ENCODE measurements around the gene FGF19. TPM values are rescaled to one million over a fixed set of nuclear protein-coding genes. Genes with fewer than 3 reads are reported as not detected.

The FGF19 gene
- total RNA-seq, 1 experiment from 2014 or later: 0.69 TPM

DNA sequence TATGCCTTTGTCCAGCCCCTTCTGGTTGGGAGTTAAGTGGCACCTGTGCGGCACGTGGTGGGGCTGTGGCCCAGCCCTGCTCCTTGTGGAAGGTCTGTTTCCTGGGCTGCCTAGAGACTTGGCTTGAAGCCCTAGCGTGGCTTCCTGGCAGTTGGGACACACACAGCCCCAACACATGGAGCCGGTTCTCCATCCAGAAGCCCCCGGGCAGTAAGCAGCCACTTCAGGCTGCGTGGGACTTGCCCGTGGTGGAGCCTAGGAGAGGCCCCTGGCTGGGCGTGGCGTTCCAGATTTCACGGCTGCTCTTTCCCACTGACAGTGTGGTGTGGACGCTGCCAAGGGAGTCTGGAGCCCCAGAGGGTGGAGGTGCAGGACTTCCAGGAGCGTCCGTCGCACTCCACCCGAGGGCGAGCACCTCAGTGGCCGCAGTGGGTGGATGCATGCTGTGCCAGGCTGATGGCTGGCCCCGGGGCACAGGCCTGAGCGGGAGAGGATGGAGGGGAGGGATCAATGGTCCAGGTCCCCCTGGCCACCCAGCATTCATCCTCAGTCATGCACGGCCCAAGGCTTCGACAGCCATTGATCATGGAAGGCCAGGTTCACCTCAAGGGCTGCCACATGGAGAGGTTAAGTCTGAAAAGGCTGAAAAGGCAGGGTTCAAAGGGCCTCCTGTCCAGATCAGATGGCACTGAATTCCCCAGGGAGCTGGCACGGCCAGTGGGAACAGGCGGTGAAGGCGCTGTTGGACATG is 53.6 kb downstream of the FGF19 start:
- CTCF ChIA-PET: no interaction called here
- Histone ChIP-seq H3K27me3 (replicated peaks; ENCODE audit: insufficient read depth, low read depth, low read length, poor library complexity) (no peaks in the 10 kb centered on the region), H3K4me1 (ENCODE audit: insufficient read depth, low read length, poor library complexity, severe bottlenecking) (peaks cover 94% of the 10 kb centered on the region), H3K4me3 (ENCODE audit: low read depth, low read length, poor library complexity, severe bottlenecking) (peak overlapping the region; percentile 86), H3K9me3 (ENCODE audit: low read depth, low read length, poor library complexity, severe bottlenecking) (no peaks in the 10 kb centered on the region), H3K27ac (ENCODE audit: low read depth, low read length, poor library complexity, severe bottlenecking) (peak overlapping the region; percentile 99), H3K36me3 (ENCODE audit: insufficient read depth, low read length, poor library complexity, severe bottlenecking) (peaks cover 96% of the 10 kb centered on the region)
- POLR2A ChIA-PET (ENCODE audit: low non-redundant PET): interaction anchor here (0.7 to 1.0 kb wide), 2 partner anchors 11 to 545 kb away, joined by 3 to 6 read pairs; no protein-coding TSS in a partner anchor
- TF ChIP-seq, protein P1, sequence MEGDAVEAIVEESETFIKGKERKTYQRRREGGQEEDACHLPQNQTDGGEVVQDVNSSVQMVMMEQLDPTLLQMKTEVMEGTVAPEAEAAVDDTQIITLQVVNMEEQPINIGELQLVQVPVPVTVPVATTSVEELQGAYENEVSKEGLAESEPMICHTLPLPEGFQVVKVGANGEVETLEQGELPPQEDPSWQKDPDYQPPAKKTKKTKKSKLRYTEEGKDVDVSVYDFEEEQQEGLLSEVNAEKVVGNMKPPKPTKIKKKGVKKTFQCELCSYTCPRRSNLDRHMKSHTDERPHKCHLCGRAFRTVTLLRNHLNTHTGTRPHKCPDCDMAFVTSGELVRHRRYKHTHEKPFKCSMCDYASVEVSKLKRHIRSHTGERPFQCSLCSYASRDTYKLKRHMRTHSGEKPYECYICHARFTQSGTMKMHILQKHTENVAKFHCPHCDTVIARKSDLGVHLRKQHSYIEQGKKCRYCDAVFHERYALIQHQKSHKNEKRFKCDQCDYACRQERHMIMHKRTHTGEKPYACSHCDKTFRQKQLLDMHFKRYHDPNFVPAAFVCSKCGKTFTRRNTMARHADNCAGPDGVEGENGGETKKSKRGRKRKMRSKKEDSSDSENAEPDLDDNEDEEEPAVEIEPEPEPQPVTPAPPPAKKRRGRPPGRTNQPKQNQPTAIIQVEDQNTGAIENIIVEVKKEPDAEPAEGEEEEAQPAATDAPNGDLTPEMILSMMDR (conservative IDR thresholded peaks at IDR 0.05; ENCODE audit: low read depth, low read length): no peak
- no peak for TF ChIP-seq EZH2 (IDR thresholded peaks at IDR 0.05; ENCODE audit: borderline replicate concordance, low read depth, low read length, poor library complexity, severe bottlenecking)
- no TSS peak for BruUV-seq (replicated peaks)
- peak; percentile 94 for DNase-seq (ENCODE audit: low spot score)
- intact Hi-C loops (cut with micrococcal nuclease; ENCODE audit: unreplicated experiment): no loop called here

DNA sequence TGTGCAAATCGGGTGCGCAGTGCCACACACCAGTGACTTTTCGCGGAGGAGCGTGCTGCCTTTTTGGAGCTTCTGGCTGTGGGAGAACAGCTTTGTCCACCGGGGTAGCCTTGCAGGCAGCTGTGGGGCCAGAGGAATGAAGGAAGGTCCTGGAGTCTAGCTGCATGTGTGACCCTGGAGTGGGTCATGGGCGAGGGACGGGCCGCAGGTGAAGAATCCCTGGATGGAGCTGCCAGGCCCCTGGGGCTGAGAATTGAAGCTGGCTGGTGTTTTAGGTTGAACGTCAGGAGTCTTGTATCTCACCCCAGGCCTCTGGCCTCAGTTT is 54.3 kb downstream of the FGF19 start:
- POLR2A ChIA-PET (ENCODE audit: low non-redundant PET): interaction anchor here (1.0 kb wide), 1 partner anchor 11 kb away, joined by 3 read pairs; no protein-coding TSS in a partner anchor
- H3K27me3 ChIP-seq (replicated peaks; ENCODE audit: insufficient read depth, low read depth, low read length, poor library complexity): no peaks in the 10 kb centered on the region
- DNase-seq (ENCODE audit: low spot score): peak; percentile 63
- peak overlapping the region; percentile 99 for H3K27ac ChIP-seq (ENCODE audit: low read depth, low read length, poor library complexity, severe bottlenecking)
- BruUV-seq (replicated peaks): no TSS peak
- CTCF ChIA-PET: no interaction called here
- peak overlapping the region; percentile 86 for H3K4me3 ChIP-seq (ENCODE audit: low read depth, low read length, poor library complexity, severe bottlenecking)
- peaks cover 94% of the 10 kb centered on the region for H3K4me1 ChIP-seq (ENCODE audit: insufficient read depth, low read length, poor library complexity, severe bottlenecking)
- TF ChIP-seq, protein P1 (conservative IDR thresholded peaks at IDR 0.05; ENCODE audit: low read depth, low read length): no peak
- no peak for TF ChIP-seq EZH2 (IDR thresholded peaks at IDR 0.05; ENCODE audit: borderline replicate concordance, low read depth, low read length, poor library complexity, severe bottlenecking)
- H3K36me3 ChIP-seq (ENCODE audit: insufficient read depth, low read length, poor library complexity, severe bottlenecking): peaks cover 100% of the 10 kb centered on the region
- no peaks in the 10 kb centered on the region for H3K9me3 ChIP-seq (ENCODE audit: low read depth, low read length, poor library complexity, severe bottlenecking)
- intact Hi-C loops (cut with micrococcal nuclease; ENCODE audit: unreplicated experiment): no loop called here

DNA sequence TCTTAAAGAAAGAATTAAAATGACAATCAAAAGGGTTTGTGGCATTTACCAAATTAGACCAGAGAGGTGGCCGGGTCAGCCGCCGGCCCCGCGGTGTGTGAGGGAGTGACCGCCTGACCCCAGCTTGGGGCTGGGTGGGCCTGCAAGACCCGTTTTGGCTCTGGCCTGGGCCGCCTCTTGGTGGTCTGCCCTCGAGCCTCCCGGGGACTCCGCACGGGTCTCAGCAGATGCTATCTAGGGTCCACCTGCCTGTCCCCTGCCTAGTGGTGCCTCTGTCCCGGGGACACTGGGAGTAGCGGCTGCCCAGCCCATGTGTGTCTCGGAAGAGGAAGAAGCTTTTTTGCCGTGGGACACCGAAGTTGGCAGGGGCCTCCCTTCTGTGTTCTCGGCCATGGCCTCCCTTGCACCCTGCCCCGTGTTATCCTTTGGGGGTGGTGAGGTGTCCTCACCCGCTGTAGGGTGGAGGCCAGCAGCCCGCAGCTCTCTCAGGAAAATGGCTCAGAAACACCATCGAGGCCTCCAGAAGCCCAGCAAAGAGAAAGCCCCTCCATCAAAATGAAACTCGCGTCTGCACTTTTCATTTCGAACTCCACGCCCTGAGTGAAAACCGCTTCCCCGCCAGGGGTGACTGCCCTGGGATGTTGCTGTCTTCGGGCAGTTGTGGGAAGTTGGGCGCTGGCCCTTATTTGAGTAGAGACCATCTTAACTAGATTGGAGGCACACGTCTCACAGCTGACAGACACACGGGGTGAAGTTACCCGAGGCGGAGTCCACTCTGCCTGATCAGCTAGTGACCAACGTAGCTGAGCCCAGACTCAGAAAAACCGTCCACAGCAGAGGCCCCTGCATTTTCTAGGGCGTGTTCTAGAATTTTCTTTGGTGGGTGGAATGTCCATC is 54.9 kb downstream of the FGF19 start:
- no peak for TF ChIP-seq EZH2 (IDR thresholded peaks at IDR 0.05; ENCODE audit: borderline replicate concordance, low read depth, low read length, poor library complexity, severe bottlenecking)
- TF ChIP-seq, protein P1 (conservative IDR thresholded peaks at IDR 0.05; ENCODE audit: low read depth, low read length): no peak
- peak; percentile 70 for DNase-seq (ENCODE audit: low spot score)
- H3K9me3 ChIP-seq (ENCODE audit: low read depth, low read length, poor library complexity, severe bottlenecking): no peaks in the 10 kb centered on the region
- ChIA-PET POLR2A (ENCODE audit: low non-redundant PET) (interaction anchor here (0.5 to 1.0 kb wide), 2 partner anchors 10 to 581 kb away, joined by 3 to 4 read pairs; no protein-coding TSS in a partner anchor), CTCF (no interaction called here)
- no peaks in the 10 kb centered on the region for H3K27me3 ChIP-seq (replicated peaks; ENCODE audit: insufficient read depth, low read depth, low read length, poor library complexity)
- intact Hi-C loops (cut with micrococcal nuclease; ENCODE audit: unreplicated experiment): no loop called here
- H3K4me3 ChIP-seq (ENCODE audit: low read depth, low read length, poor library complexity, severe bottlenecking): peak overlapping the region; percentile 86
- peak overlapping the region; percentile 99 for H3K27ac ChIP-seq (ENCODE audit: low read depth, low read length, poor library complexity, severe bottlenecking)
- peaks cover 100% of the 10 kb centered on the region for H3K36me3 ChIP-seq (ENCODE audit: insufficient read depth, low read length, poor library complexity, severe bottlenecking)
- H3K4me1 ChIP-seq (ENCODE audit: insufficient read depth, low read length, poor library complexity, severe bottlenecking): peaks cover 88% of the 10 kb centered on the region
- BruUV-seq (replicated peaks): no TSS peak

Other genes with a start within 250 kb of the FGF19 start
- not detected in 2 replicates for gene LINC01488, start 222.4 kb downstream of the FGF19 start, total RNA-seq (2021)
- 2,517 and 2,519 TPM in 2 replicates for gene CCND1, start 62.9 kb downstream of the FGF19 start, total RNA-seq (2021)
- 52.8 and 56.0 TPM in 2 replicates for gene LTO1, start 28.7 kb downstream of the FGF19 start, total RNA-seq (2021)
- not detected in 2 replicates for gene FGF4, start 71.3 kb upstream of the FGF19 start, total RNA-seq (2021)
- not detected in 2 replicates for gene FGF3, start 115.4 kb upstream of the FGF19 start, total RNA-seq (2021)